Ectodermal cell (in vitro differentiated cells): ENCODE results near the gene ACOX1.

Source experiments
- H3K27ac ChIP-seq: 2 replicates; pipeline ENCODE4 v1.7.0; 2013; ENCODE audit warnings: mild to moderate bottlenecking, low read depth, low read length; ENCODE audit not compliant: insufficient read depth, poor library complexity, severe bottlenecking
- H3K27me3 ChIP-seq: 2 replicates; pipeline ENCODE4 v1.7.0; 2013; ENCODE audit warnings: mild to moderate bottlenecking, low read length; ENCODE audit not compliant: insufficient read depth, control insufficient read depth, poor library complexity, severe bottlenecking
- H3K36me3 ChIP-seq: one replicate; pipeline ENCODE4 v1.7.0; 2013; ENCODE audit warnings: low read length; ENCODE audit not compliant: control insufficient read depth, insufficient read depth
- H3K4me1 ChIP-seq: one replicate; pipeline ENCODE4 v1.7.0; 2013; ENCODE audit warnings: low read length; ENCODE audit not compliant: control insufficient read depth, insufficient read depth
- H3K4me3 ChIP-seq: 2 replicates; pipeline ENCODE4 v1.7.0; 2013; ENCODE audit warnings: low read depth, low read length, control low read depth; ENCODE audit not compliant: insufficient read depth
- H3K9me3 ChIP-seq: 2 replicates; pipeline ENCODE4 v1.7.0; 2013; ENCODE audit warnings: mild to moderate bottlenecking, low read length, moderate library complexity; ENCODE audit not compliant: control insufficient read depth
- WGBS, 2 experiments: methylation state at CpG; one replicate each; pipeline ENCODE4 v1.1.7; 2013; ENCODE audit warnings: missing lambda C conversion rate in 2 of 2; 5-methylcytosine and 5-hydroxymethylcytosine counted together

The ACOX1 gene

GRCh38 chr17:76000016-76000754 lies 21.2 kb upstream of the ACOX1 start:
- H3K27me3 ChIP-seq, result no peaks in the 10 kb centered on the region
- H3K36me3 ChIP-seq, result no peaks in the 10 kb centered on the region
- H3K27ac ChIP-seq, result no peak overlapping the region
- no peak overlapping the region for H3K4me3 ChIP-seq
- 77 to 79% methylated on average over 31 of the region's 31 CpGs for WGBS, 2 experiments
- H3K9me3 ChIP-seq, result no peaks in the 10 kb centered on the region
- H3K4me1 ChIP-seq, result no peaks in the 10 kb centered on the region

GRCh38 chr17:75998327-75998795 lies 19.4 kb upstream of the ACOX1 start:
- H3K9me3 ChIP-seq, result no peaks in the 10 kb centered on the region
- H3K4me1 ChIP-seq, result no peaks in the 10 kb centered on the region
- H3K36me3 ChIP-seq, result no peaks in the 10 kb centered on the region
- no peak overlapping the region for H3K27ac ChIP-seq
- 95 to 96% methylated on average over 9 of the region's 9 CpGs for WGBS, 2 experiments
- H3K27me3 ChIP-seq, result no peaks in the 10 kb centered on the region
- no peak overlapping the region for H3K4me3 ChIP-seq

GRCh38 chr17:75996665-75997590 lies 18.0 kb upstream of the ACOX1 start:
- 80 to 84% methylated on average over 18 of the region's 18 CpGs for WGBS, 2 experiments
- H3K27me3 ChIP-seq, result no peaks in the 10 kb centered on the region
- no peaks in the 10 kb centered on the region for H3K9me3 ChIP-seq
- no peaks in the 10 kb centered on the region for H3K4me1 ChIP-seq
- H3K4me3 ChIP-seq, result no peak overlapping the region
- no peak overlapping the region for H3K27ac ChIP-seq
- H3K36me3 ChIP-seq, result no peaks in the 10 kb centered on the region

GRCh38 chr17:75995385-75995925 lies 16.5 kb upstream of the ACOX1 start:
- Histone ChIP-seq H3K36me3 (no peaks in the 10 kb centered on the region), H3K27me3 (no peaks in the 10 kb centered on the region), H3K27ac (no peak overlapping the region), H3K4me1 (no peaks in the 10 kb centered on the region), H3K4me3 (no peak overlapping the region), H3K9me3 (no peaks in the 10 kb centered on the region)
- 95% methylated on average over 7 of the region's 7 CpGs for WGBS, 2 experiments

GRCh38 chr17:75994802-75995370 lies 15.9 kb upstream of the ACOX1 start:
- no peaks in the 10 kb centered on the region for H3K27me3 ChIP-seq
- H3K27ac ChIP-seq, result no peak overlapping the region
- H3K9me3 ChIP-seq, result no peaks in the 10 kb centered on the region
- H3K36me3 ChIP-seq, result no peaks in the 10 kb centered on the region
- no peaks in the 10 kb centered on the region for H3K4me1 ChIP-seq
- no peak overlapping the region for H3K4me3 ChIP-seq
- 94 to 95% methylated on average over 5 of the region's 5 CpGs for WGBS, 2 experiments

- no peak overlapping the region for H3K4me3 ChIP-seq
- H3K27me3 ChIP-seq, result no peaks in the 10 kb centered on the region
- H3K4me1 ChIP-seq, result no peaks in the 10 kb centered on the region
- H3K36me3 ChIP-seq, result no peaks in the 10 kb centered on the region
- no peaks in the 10 kb centered on the region for H3K9me3 ChIP-seq
- no peak overlapping the region for H3K27ac ChIP-seq
- 87% methylated on average over 9 of the region's 9 CpGs for WGBS, 2 experiments
These were observed 12.4 kb upstream of the ACOX1 start for GRCh38 chr17:75991396-75991795.

GRCh38 chr17:75987041-75987440 lies 8.1 kb upstream of the ACOX1 start:
- WGBS, 2 experiments, result 94 to 97% methylated on average over 4 of the region's 4 CpGs

GRCh38 chr17:75985986-75986385 lies 7.0 kb upstream of the ACOX1 start:
- Histone ChIP-seq H3K27me3 (no peaks in the 10 kb centered on the region), H3K4me3 (no peak overlapping the region), H3K36me3 (no peaks in the 10 kb centered on the region), H3K9me3 (no peaks in the 10 kb centered on the region), H3K27ac (no peak overlapping the region), H3K4me1 (no peaks in the 10 kb centered on the region)
- WGBS, 2 experiments, result 90 to 100% methylated on average over 2 to 3 of the region's 4 CpGs

More at GRCh38 chr17:75987041-75987440, 8.1 kb upstream of the ACOX1 start:
- no peaks in the 10 kb centered on the region for H3K36me3 ChIP-seq
- no peaks in the 10 kb centered on the region for H3K4me1 ChIP-seq
- H3K27ac ChIP-seq, result no peak overlapping the region
- H3K4me3 ChIP-seq, result no peak overlapping the region
- H3K27me3 ChIP-seq, result no peaks in the 10 kb centered on the region
- no peaks in the 10 kb centered on the region for H3K9me3 ChIP-seq

- no peaks in the 10 kb centered on the region for H3K36me3 ChIP-seq
- H3K4me3 ChIP-seq, result no peak overlapping the region
- H3K27ac ChIP-seq, result no peak overlapping the region
- H3K27me3 ChIP-seq, result no peaks in the 10 kb centered on the region
- H3K4me1 ChIP-seq, result no peaks in the 10 kb centered on the region
- no peaks in the 10 kb centered on the region for H3K9me3 ChIP-seq
- 28 to 32% methylated on average over 6 of the region's 6 CpGs for WGBS, 2 experiments
These were observed 4.7 kb upstream of the ACOX1 start for GRCh38 chr17:75983501-75984181.
